IMR-90 (cell line): Measurements from ENCODE around the gene RIMBP2. TPM values are rescaled to one million over a fixed set of nuclear protein-coding genes. Genes with fewer than 3 reads are reported as not detected.

ENCODE experiments used
- ATAC-seq: fragments of 200-7000 bp; cut with Tn5 transposase; 2 replicates; pipeline ENCODE4 v1.9.1; 2020; ENCODE audit warnings: low read depth, mild to moderate bottlenecking, moderate library complexity
- BruUV-seq: library from RNA; stranded (reverse); fragments of 400-500 nt; replicated peaks from 2 replicates; lab custom pipeline; 2021; lab: Mats Ljungman, UMichigan
- CTCF ChIA-PET: fragments of 300-600 bp; formaldehyde crosslinking; extraction: SDS; loops from one replicate; lab custom pipeline; 2021; ENCODE audit warnings: antibody characterized with exemption; lab: Yijun Ruan, JAX
- POLR2A ChIA-PET: fragments of 300-600 bp; sonication (Branson Sonifier 250); formaldehyde crosslinking; loops from one replicate; lab custom pipeline; 2022; ENCODE audit warnings: antibody characterized with exemption; ENCODE audit not compliant: unreplicated experiment; lab: Charles Lee
- DNase-seq: peaks from one replicate; pipeline ENCODE4 v3.0.0; 2013
- H2AFZ ChIP-seq: replicated peaks from 2 replicates; pipeline ENCODE3; 2013; ENCODE audit warnings: low read length, mild to moderate bottlenecking; ENCODE audit not compliant: poor library complexity
- H2AK5ac ChIP-seq: 2 replicates; pipeline ENCODE4 v1.6.1; 2013; ENCODE audit warnings: low read depth, low read length, inconsistent platforms
- H2AK9ac ChIP-seq: replicated peaks from 2 replicates; pipeline ENCODE3; 2013; ENCODE audit warnings: mild to moderate bottlenecking, low read depth, low read length, moderate library complexity; ENCODE audit not compliant: poor library complexity
- H2BK120ac ChIP-seq: 2 replicates; pipeline ENCODE4 v1.6.1; 2013; ENCODE audit warnings: low read depth, low read length, inconsistent platforms
- H2BK15ac ChIP-seq: 3 replicates; pipeline ENCODE4 v1.6.1; 2013; ENCODE audit warnings: low read depth, low read length, inconsistent platforms
- H2BK20ac ChIP-seq: 2 replicates; pipeline ENCODE4 v1.6.1; 2013; ENCODE audit warnings: low read depth, mild to moderate bottlenecking, inconsistent platforms, low read length, moderate library complexity
- H2BK5ac ChIP-seq: 2 replicates; pipeline ENCODE4 v1.6.1; 2013; ENCODE audit warnings: mild to moderate bottlenecking, low read depth, low read length, inconsistent platforms; ENCODE audit not compliant: poor library complexity, severe bottlenecking
- H3K14ac ChIP-seq: replicated peaks from 2 replicates; pipeline ENCODE4 v1.6.1; 2013; ENCODE audit warnings: low read depth, low read length, inconsistent platforms
- H3K18ac ChIP-seq: 2 replicates; pipeline ENCODE4 v1.6.1; 2013; ENCODE audit warnings: low read depth, low read length, control low read depth
- H3K23ac ChIP-seq: 2 replicates; pipeline ENCODE4 v1.6.1; 2013; ENCODE audit warnings: low read depth, low read length, inconsistent platforms
- H3K27ac ChIP-seq: 2 replicates; pipeline ENCODE4 v1.5.1; 2013; ENCODE audit warnings: mild to moderate bottlenecking, control low read depth, low read length; ENCODE audit not compliant: insufficient read depth
- H3K27me3 ChIP-seq: 2 replicates; pipeline ENCODE4 v1.6.1; 2013; ENCODE audit warnings: low read length; ENCODE audit not compliant: control insufficient read depth, insufficient read depth
- H3K36me3 ChIP-seq: 2 replicates; pipeline ENCODE4 v1.6.1; 2013; ENCODE audit warnings: low read length, mixed read lengths; ENCODE audit not compliant: control insufficient read depth, insufficient read depth
- H3K4ac ChIP-seq: 2 replicates; pipeline ENCODE4 v1.6.1; 2013; ENCODE audit warnings: low read depth, low read length, inconsistent platforms
- H3K4me1 ChIP-seq: 2 replicates; pipeline ENCODE4 v1.6.1; 2013; ENCODE audit warnings: low read length, mixed read lengths; ENCODE audit not compliant: control insufficient read depth, insufficient read depth
- H3K4me2 ChIP-seq: 2 replicates; pipeline ENCODE4 v1.6.1; 2013; ENCODE audit warnings: low read depth, mild to moderate bottlenecking, control low read depth, low read length, moderate library complexity
- H3K4me3 ChIP-seq: 2 replicates; pipeline ENCODE4 v1.5.1; 2013; ENCODE audit warnings: low read depth, mild to moderate bottlenecking, control low read depth, low read length, moderate library complexity; ENCODE audit not compliant: insufficient read depth
- H3K56ac ChIP-seq: 2 replicates; pipeline ENCODE4 v1.6.1; 2013; ENCODE audit warnings: low read length, inconsistent platforms; ENCODE audit not compliant: insufficient read depth; ENCODE audit errors: extremely low read depth
- H3K79me1 ChIP-seq, 2 experiments: 2 replicates each; pipeline ENCODE4 v1.6.1; 2013; ENCODE audit warnings: low read length in 2 of 2, inconsistent platforms in 1 of 2, low read depth in 1 of 2
- H3K9ac ChIP-seq: 2 replicates; pipeline ENCODE4 v1.6.1; 2013; ENCODE audit warnings: low read depth, low read length, control low read depth
- H3K9me1 ChIP-seq: 2 replicates; pipeline ENCODE4 v1.6.1; 2013; ENCODE audit warnings: low read length, inconsistent platforms; ENCODE audit not compliant: insufficient read depth
- H3K9me3 ChIP-seq: 2 replicates; pipeline ENCODE4 v1.6.1; 2013; ENCODE audit warnings: low read length; ENCODE audit not compliant: control insufficient read depth, insufficient read depth
- H4K20me1 ChIP-seq: 2 replicates; pipeline ENCODE4 v1.6.1; 2013; ENCODE audit warnings: low read length, inconsistent platforms; ENCODE audit not compliant: insufficient read depth
- H4K5ac ChIP-seq: 2 replicates; pipeline ENCODE4 v1.6.1; 2013; ENCODE audit warnings: mild to moderate bottlenecking, low read depth, low read length, control low read depth
- H4K8ac ChIP-seq, 2 experiments: 2 replicates each; pipeline ENCODE4 v1.6.1; 2013; ENCODE audit warnings: low read depth in 2 of 2, low read length in 2 of 2, control low read depth in 1 of 2, inconsistent platforms in 1 of 2
- H4K91ac ChIP-seq: 2 replicates; pipeline ENCODE4 v1.6.1; 2013; ENCODE audit warnings: low read depth, low read length, inconsistent platforms; ENCODE audit not compliant: insufficient read depth
- ELK1 ChIP-seq: fragments of 150-350 bp; IDR thresholded peaks from 2 replicates; pipeline ENCODE4 v1.6.1; 2016; ENCODE audit warnings: low read depth, mild to moderate bottlenecking, low read length, moderate library complexity, borderline replicate concordance
- NFE2L2 ChIP-seq: fragments of 150-350 bp; IDR thresholded peaks from 2 replicates; pipeline ENCODE4 v1.6.1; 2016; ENCODE audit warnings: low read depth, mild to moderate bottlenecking, low read length
- RFX5 ChIP-seq: IDR thresholded peaks from 2 replicates; pipeline ENCODE4 v1.8.0; 2012; ENCODE audit warnings: low read depth, mild to moderate bottlenecking, low read length, moderate library complexity
- WGBS, 2 experiments: methylation state at CpG; one replicate each; pipeline versions ENCODE4 v1.1.5 to v1.1.7; 2013; ENCODE audit warnings: missing lambda C conversion rate in 2 of 2; ENCODE audit not compliant: insufficient read length in 1 of 2; ENCODE audit errors: extremely low coverage in 2 of 2; 5-methylcytosine and 5-hydroxymethylcytosine counted together
- dilution Hi-C: fragments of 300-500 bp; cut with HindIII; formaldehyde crosslinking; loops from one replicate; pipeline ENCODE4 v1.14.3; 2018; ENCODE audit warnings: low sequenced_read_pairs; ENCODE audit not compliant: unreplicated experiment
- in situ Hi-C: fragments of 300-500 bp; cut with MboI; formaldehyde crosslinking; loops from 3 replicates; pipeline ENCODE4 v1.14.3; 2019; ENCODE audit warnings: low sequenced_read_pairs, inconsistent platforms, mixed read lengths
- intact Hi-C: fragments of 100-400 bp; cut with micrococcal nuclease; formaldehyde crosslinking; loops from 2 replicates; pipeline ENCODE4 v1.10.0; 2022
- polyA plus RNA-seq, 3 experiments: library from polyadenylated mRNA; depleted of rRNA; stranded (reverse); fragments of >200 nt; gene quantifications; 2 replicates each; pipeline ENCODE4 v1.2.3, GENCODE V29; 2012; ENCODE audit warnings: low replicate concordance in 1 of 3
- total RNA-seq: library from RNA; depleted of rRNA; stranded (reverse); fragments of >200 nt; gene quantifications from 2 replicates; pipeline ENCODE4 v1.2.3, GENCODE V29; 2012

RIMBP2 gene
- total and polyA plus RNA-seq, 2 of the 4 experiments (the other 2 are of a cell fraction) = not detected

- Histone ChIP-seq H3K14ac (no peak overlapping the region), H2BK5ac (no peak overlapping the region), H3K79me1 (no peaks in the 10 kb centered on the region), H4K20me1 (no peaks in the 10 kb centered on the region), H2AFZ (no peak overlapping the region), H3K18ac (no peak overlapping the region), H2BK120ac (no peak overlapping the region), H4K5ac (no peak overlapping the region), H4K8ac (no peak overlapping the region), H3K4me2 (no peak overlapping the region), H2AK9ac (no peak overlapping the region), H3K9ac (no peak overlapping the region), H2AK5ac (no peak overlapping the region), H3K56ac (no peak overlapping the region), H2BK15ac (no peak overlapping the region), H3K9me3 (peaks cover 21% of the 10 kb centered on the region), H3K4me3 (no peak overlapping the region), H4K91ac (no peak overlapping the region), H3K27ac (no peak overlapping the region), H3K27me3 (no peaks in the 10 kb centered on the region), H3K4ac (no peak overlapping the region), H3K36me3 (no peaks in the 10 kb centered on the region), H3K23ac (no peak overlapping the region), H3K4me1 (no peaks in the 10 kb centered on the region), H3K9me1 (no peaks in the 10 kb centered on the region), H2BK20ac (no peak overlapping the region)
- CTCF ChIA-PET = no interaction called here
- no TSS peak for BruUV-seq
- no peak for DNase-seq
- intact Hi-C loops (no loop called here), dilution Hi-C loops (no loop called here), in situ Hi-C loops (no loop called here)
- TF ChIP-seq RFX5 = no peak
- no peak for TF ChIP-seq ELK1
- peak; percentile 52 for TF ChIP-seq NFE2L2
- WGBS, 2 experiments = no CpG with 5 or more reads among the region's 5 CpGs
- POLR2A ChIA-PET = no interaction called here
- ATAC-seq = no peak
These were observed 87.8 kb downstream of the RIMBP2 start for GRCh38 chr12:130628304-130628703.
